SK-N-SH (cell line): ENCODE results near the gene ZNF365. TPM values are rescaled to one million over a fixed set of nuclear protein-coding genes. Genes with fewer than 3 reads are reported as not detected.

Experiments used
- CTCF ChIA-PET: fragments of 300-600, 350-600 bp; formaldehyde crosslinking; extraction: SDS; loops from one replicate; lab custom pipeline; 2021; lab: Yijun Ruan, JAX
- POLR2A ChIA-PET: fragments of 350-600 bp; sonication (Branson Sonifier 250); formaldehyde crosslinking; extraction: SDS; loops from one replicate; lab custom pipeline; 2020; ENCODE audit warnings: antibody characterized with exemption, inconsistent platforms; lab: Yijun Ruan, JAX
- DNase-seq: peaks from one replicate; pipeline ENCODE4 v3.0.0; 2012
- H2AFZ ChIP-seq: fragments of 200-600 bp; sonication (generic); 2 replicates; pipeline ENCODE4 v1.8.1; 2016; ENCODE audit warnings: antibody characterized with exemption, mild to moderate bottlenecking, low read depth
- H3F3A ChIP-seq: fragments of 200-600 bp; sonication (generic); replicated peaks from 2 replicates; pipeline ENCODE3; 2016; ENCODE audit warnings: antibody characterized with exemption, mild to moderate bottlenecking; ENCODE audit not compliant: insufficient read depth
- H3K27ac ChIP-seq, 2 experiments: fragments of 200-500 bp in 1 of 2; fragments of 200-600 bp in 1 of 2; sonication (Bioruptor generic) in 1 of 2; sonication (generic), shearing (Covaris generic) in 1 of 2; 2 replicates each; pipeline versions ENCODE4 v1.5.1 to v1.6.1; 2014 to 2016; ENCODE audit warnings: low read depth in 2 of 2, inconsistent platforms in 1 of 2, low read length in 1 of 2, mild to moderate bottlenecking in 1 of 2, mixed read lengths in 1 of 2
- H3K27me3 ChIP-seq: fragments of 200-600 bp; sonication (generic), shearing (Covaris generic); 2 replicates; pipeline ENCODE4 v1.6.1; 2016; ENCODE audit warnings: mixed run types; ENCODE audit not compliant: insufficient read depth
- H3K36me3 ChIP-seq, 2 experiments: fragments of 200-500 bp in 1 of 2; fragments of 200-600 bp in 1 of 2; sonication (Bioruptor generic) in 1 of 2; sonication (generic) in 1 of 2; replicated peaks in 1 of 2; 2 replicates each; pipeline versions ENCODE3 to v1.5.1; 2014 to 2016; ENCODE audit warnings: low read length in 1 of 2, mild to moderate bottlenecking in 1 of 2; ENCODE audit not compliant: insufficient read depth in 2 of 2, control insufficient read depth in 1 of 2
- H3K4me1 ChIP-seq, 2 experiments: fragments of 200-500 bp in 1 of 2; fragments of 200-600 bp in 1 of 2; sonication (Bioruptor generic) in 1 of 2; sonication (generic), shearing (Covaris generic) in 1 of 2; 2 replicates each; pipeline versions ENCODE4 v1.5.1 to v1.6.1; 2014 to 2016; ENCODE audit warnings: low read depth in 1 of 2, low read length in 1 of 2, mixed run types in 1 of 2; ENCODE audit not compliant: insufficient read depth in 2 of 2, control insufficient read depth in 1 of 2
- H3K4me2 ChIP-seq: fragments of 200-600 bp; sonication (generic), shearing (Covaris generic); 2 replicates; pipeline ENCODE4 v1.6.1; 2017; ENCODE audit warnings: mixed run types
- H3K4me3 ChIP-seq, 2 experiments: fragments of 200-500 bp in 1 of 2; fragments of 200-600 bp in 1 of 2; sonication (Bioruptor generic) in 1 of 2; sonication (generic), shearing (Covaris generic) in 1 of 2; 2 replicates each; pipeline versions ENCODE4 v1.5.1 to v1.8.1; 2014 to 2016; ENCODE audit warnings: low read depth in 2 of 2, inconsistent platforms in 1 of 2, low read length in 1 of 2, mild to moderate bottlenecking in 1 of 2, mixed read lengths in 1 of 2, moderate library complexity in 1 of 2
- H3K79me2 ChIP-seq: fragments of 200-600 bp; sonication (generic); 2 replicates; pipeline ENCODE4 v1.8.1; 2017; ENCODE audit warnings: mild to moderate bottlenecking; ENCODE audit not compliant: insufficient read depth
- H3K9ac ChIP-seq: fragments of 200-600 bp; sonication (generic); 2 replicates; pipeline ENCODE4 v1.6.1; 2017; ENCODE audit warnings: mixed run types
- H3K9me2 ChIP-seq: fragments of 200-600 bp; sonication (generic); 2 replicates; pipeline ENCODE4 v1.6.1; 2017; ENCODE audit warnings: mixed run types
- H3K9me3 ChIP-seq: fragments of 200-600 bp; sonication (generic); 2 replicates; pipeline ENCODE4 v1.6.1; 2017; ENCODE audit warnings: mixed run types, mild to moderate bottlenecking, moderate library complexity
- H4K20me1 ChIP-seq: fragments of 200-600 bp; sonication (generic); 2 replicates; pipeline ENCODE4 v1.6.1; 2017; ENCODE audit warnings: mild to moderate bottlenecking, mixed run types; ENCODE audit not compliant: insufficient read depth
- CHD2 ChIP-seq: fragments of 150-350 bp; IDR thresholded peaks from 2 replicates; pipeline ENCODE4 v1.6.1; 2018; ENCODE audit warnings: low read length; ENCODE audit not compliant: partially characterized antibody
- CTCF ChIP-seq: fragments of 200-600 bp; sonication (generic); IDR thresholded peaks from 2 replicates; pipeline ENCODE4 v1.6.1; 2017; ENCODE audit warnings: antibody characterized with exemption, mild to moderate bottlenecking, moderate library complexity
- EP300 ChIP-seq, 2 experiments: IDR thresholded peaks; 2 replicates each; pipeline versions ENCODE4 v1.4.0 to v1.6.1; 2012; ENCODE audit warnings: borderline replicate concordance in 1 of 2, low read depth in 1 of 2, low read length in 1 of 2
- FOSL2 ChIP-seq: IDR thresholded peaks from 2 replicates; pipeline ENCODE4 v1.4.0; 2012; ENCODE audit warnings: low read depth, mild to moderate bottlenecking, moderate library complexity, borderline replicate concordance
- FOXJ3 ChIP-seq: sonication (generic); formaldehyde crosslinking; IDR thresholded peaks from 2 replicates; pipeline ENCODE4 v1.5.1; 2020; ENCODE audit warnings: mild to moderate bottlenecking, missing genetic modification reagents
- GABPA ChIP-seq: IDR thresholded peaks from 2 replicates; pipeline ENCODE4 v1.4.0; 2012; ENCODE audit warnings: low read depth, mild to moderate bottlenecking
- GATA2 ChIP-seq: sonication (generic); formaldehyde crosslinking; IDR thresholded peaks from 2 replicates; pipeline ENCODE4 v1.5.0; 2020; ENCODE audit warnings: mild to moderate bottlenecking, missing genetic modification reagents
- IRF3 ChIP-seq: fragments of 150-350 bp; IDR thresholded peaks from 2 replicates; pipeline ENCODE4 v1.6.1; 2016; ENCODE audit warnings: mild to moderate bottlenecking, low read depth, low read length
- MAX ChIP-seq: IDR thresholded peaks from 2 replicates; pipeline ENCODE4 v1.4.0; 2012; ENCODE audit warnings: low read depth
- MEF2A ChIP-seq: IDR thresholded peaks from 2 replicates; pipeline ENCODE4 v1.4.0; 2012; ENCODE audit warnings: low read depth, borderline replicate concordance
- NRF1 ChIP-seq: IDR thresholded peaks from 2 replicates; pipeline ENCODE4 v1.6.1; 2012; ENCODE audit warnings: low read depth, mild to moderate bottlenecking, low read length
- PBX3 ChIP-seq: IDR thresholded peaks from 2 replicates; pipeline ENCODE4; 2012
- RAD21 ChIP-seq: IDR thresholded peaks from 2 replicates; pipeline ENCODE4 v1.6.1; 2012; ENCODE audit warnings: mild to moderate bottlenecking, low read length
- SIN3A ChIP-seq: IDR thresholded peaks from 2 replicates; pipeline ENCODE4 v1.6.1; 2012; ENCODE audit warnings: low read depth, mild to moderate bottlenecking, low read length, moderate library complexity, borderline replicate concordance
- TEAD4 ChIP-seq: IDR thresholded peaks from 2 replicates; pipeline ENCODE4 v1.4.0; 2012; ENCODE audit warnings: mild to moderate bottlenecking, borderline replicate concordance; ENCODE audit not compliant: insufficient read depth
- USF1 ChIP-seq: IDR thresholded peaks from 2 replicates; pipeline ENCODE4 v1.4.0; 2012; ENCODE audit warnings: low read depth, borderline replicate concordance
- YY1 ChIP-seq: IDR thresholded peaks from 2 replicates; pipeline ENCODE4 v1.4.0; 2012; ENCODE audit warnings: low read depth, mild to moderate bottlenecking
- polyA plus RNA-seq, 3 experiments: library from polyadenylated mRNA; depleted of rRNA; stranded (reverse); fragments of >200 nt; gene quantifications; 2 replicates each; pipeline ENCODE4 v1.2.3, GENCODE V29; 2012

Gene ZNF365
- polyA plus RNA-seq, 1 of the 3 experiments (the other 2 are of a cell fraction), result 4.5 TPM

- no peak for DNase-seq
- ChIA-PET POLR2A (no interaction called here), CTCF (interaction anchor here (1.1 kb wide), 1 partner anchor 85 kb away, joined by 3 read pairs; no protein-coding TSS in a partner anchor)
- Histone ChIP-seq H3K9ac (no peak overlapping the region), H3K4me2 (no peak overlapping the region), H4K20me1 (no peaks in the 10 kb centered on the region), H3K9me3 (no peaks in the 10 kb centered on the region), H3K27ac (no peak overlapping the region), H3K36me3 (no peaks in the 10 kb centered on the region), H2AFZ (no peak overlapping the region), H3K9me2 (no peaks in the 10 kb centered on the region), H3F3A (no peaks in the 10 kb centered on the region), H3K4me1 (no peaks in the 10 kb centered on the region), H3K27me3 (no peaks in the 10 kb centered on the region), H3K4me3 (no peak overlapping the region), H3K79me2 (no peaks in the 10 kb centered on the region)
- TF ChIP-seq FOSL2 (no peak), CHD2 (no peak), MEF2A (no peak), IRF3 (no peak), MAX (no peak), GABPA (no peak), RAD21 (no peak), YY1 (no peak), FOXJ3 (no peak), CTCF (no peak), SIN3A (no peak), GATA2 (CRISPR knock-in tag) (no peak), USF1 (no peak), NRF1 (no peak), PBX3 (no peak), EP300 (IDR thresholded peaks at IDR 0.05; ENCODE audit: borderline replicate concordance in 1 of 2, low read depth in 1 of 2, low read length in 1 of 2) (no peak), TEAD4 (no peak)
Measured at GRCh38 chr10:62352356-62352970, 21.7 kb upstream of the ZNF365 start.
